Vagina (tissue), 2 donors: ENCODE results near the gene IDI1.

Source experiments
- POLR2A ChIP-seq, 2 donors: fragments of 450-650 bp; IDR thresholded peaks; one replicate each; pipeline ENCODE4 v1.6.1; 2017; ENCODE audit warnings: antibody characterized with exemption in 2 of 2, mild to moderate bottlenecking in 2 of 2, moderate library complexity in 2 of 2
- TF ChIP-seq, protein P1 (sequence below), 3 experiments: fragments of 450-650 bp in 2 of 3; fragments of 200-600 bp in 1 of 3; sonication (generic) in 1 of 3; IDR thresholded peaks; one replicate each; pipeline ENCODE4 v1.5.1; 2017 to 2019; ENCODE audit warnings: antibody characterized with exemption in 3 of 3, mild to moderate bottlenecking in 2 of 3, moderate library complexity in 2 of 3

DNA sequence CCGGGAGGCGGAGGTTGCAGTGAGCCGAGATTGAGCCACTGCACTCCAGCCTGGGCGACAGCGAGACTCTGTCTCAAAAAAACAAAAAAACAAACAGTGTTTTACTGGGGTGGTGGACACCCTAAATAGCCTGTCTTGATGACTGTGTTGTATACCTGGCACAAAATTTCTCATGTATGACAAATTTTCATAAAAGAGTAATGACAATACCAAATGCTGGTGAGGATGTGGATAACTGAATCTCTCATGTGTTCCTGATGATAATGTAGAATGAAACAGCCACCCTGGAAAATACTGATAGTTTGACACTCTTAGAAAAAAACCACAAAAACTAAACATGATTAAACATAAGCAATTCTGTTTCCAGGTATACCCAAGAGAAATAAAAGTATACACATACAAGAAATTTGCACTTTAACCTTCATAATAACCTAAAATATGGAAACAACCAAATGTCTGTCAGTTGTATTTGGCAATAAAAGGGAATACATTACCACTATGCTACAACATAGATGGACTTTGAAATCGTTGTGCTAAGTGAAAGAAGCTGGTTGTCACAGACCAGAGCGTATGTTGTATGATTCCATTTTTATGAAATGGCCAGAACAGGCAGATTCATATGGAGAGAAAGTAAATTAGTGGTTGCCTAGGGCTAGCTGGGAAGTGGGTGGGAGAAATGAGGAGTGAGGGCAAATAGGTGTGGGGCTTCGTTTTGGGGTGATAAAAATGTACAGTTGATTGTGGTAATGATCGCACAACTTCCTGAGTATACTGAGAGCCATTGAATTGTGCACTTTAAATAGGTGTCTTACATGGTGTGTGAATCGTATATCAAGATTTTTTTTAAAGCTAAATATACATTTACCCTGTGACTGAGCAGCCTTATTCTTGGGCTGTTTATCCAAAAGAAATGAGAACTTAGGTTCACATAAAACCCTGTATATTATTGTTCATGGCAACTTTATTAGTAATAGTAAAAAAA lies 19.8 kb upstream of the IDI1 start:
- TF ChIP-seq, protein P1, sequence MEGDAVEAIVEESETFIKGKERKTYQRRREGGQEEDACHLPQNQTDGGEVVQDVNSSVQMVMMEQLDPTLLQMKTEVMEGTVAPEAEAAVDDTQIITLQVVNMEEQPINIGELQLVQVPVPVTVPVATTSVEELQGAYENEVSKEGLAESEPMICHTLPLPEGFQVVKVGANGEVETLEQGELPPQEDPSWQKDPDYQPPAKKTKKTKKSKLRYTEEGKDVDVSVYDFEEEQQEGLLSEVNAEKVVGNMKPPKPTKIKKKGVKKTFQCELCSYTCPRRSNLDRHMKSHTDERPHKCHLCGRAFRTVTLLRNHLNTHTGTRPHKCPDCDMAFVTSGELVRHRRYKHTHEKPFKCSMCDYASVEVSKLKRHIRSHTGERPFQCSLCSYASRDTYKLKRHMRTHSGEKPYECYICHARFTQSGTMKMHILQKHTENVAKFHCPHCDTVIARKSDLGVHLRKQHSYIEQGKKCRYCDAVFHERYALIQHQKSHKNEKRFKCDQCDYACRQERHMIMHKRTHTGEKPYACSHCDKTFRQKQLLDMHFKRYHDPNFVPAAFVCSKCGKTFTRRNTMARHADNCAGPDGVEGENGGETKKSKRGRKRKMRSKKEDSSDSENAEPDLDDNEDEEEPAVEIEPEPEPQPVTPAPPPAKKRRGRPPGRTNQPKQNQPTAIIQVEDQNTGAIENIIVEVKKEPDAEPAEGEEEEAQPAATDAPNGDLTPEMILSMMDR (IDR thresholded peaks at IDR 0.05) = no peak
- no peak for TF ChIP-seq POLR2A (IDR thresholded peaks at IDR 0.05)
